RCC 7860 (cell line): ENCODE data around the gene KCTD16.

Experiments used
- DNase-seq: peaks from one replicate; pipeline ENCODE4 v3.0.0-alpha.2; 2015; ENCODE audit warnings: low spot score
- FAIRE-seq: peaks from 2 replicates; lab custom pipeline; 2012; peaks lifted over from hg19 to GRCh38; lab: Jason Lieb, UNC

KCTD16 gene

DNA sequence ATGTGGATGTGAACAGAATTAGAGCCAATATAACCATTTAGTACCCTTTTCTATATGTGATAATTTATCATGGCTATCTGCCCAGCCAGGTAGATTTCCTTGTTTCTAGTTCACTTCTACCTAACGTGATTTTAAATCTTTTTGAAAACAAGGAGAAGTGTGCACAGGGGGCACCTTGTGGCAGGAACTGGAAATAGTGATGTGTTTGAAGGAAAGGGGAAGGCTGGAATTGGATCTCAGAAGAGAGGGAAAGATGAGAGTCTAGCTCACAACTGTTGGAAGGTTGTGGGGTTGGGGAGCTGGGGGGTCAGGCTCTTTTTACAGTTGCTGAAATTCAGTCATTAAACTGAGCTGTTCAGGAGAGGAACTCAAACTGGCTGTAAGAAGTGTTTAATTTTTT lies 219.5 kb downstream of the KCTD16 start:
- no peak for DNase-seq

GRCh38 chr5:144391044-144391443 lies 220.4 kb downstream of the KCTD16 start:
- DNase-seq (no peak), FAIRE-seq (no peak)

More for the DNA sequence above, 219.5 kb downstream of the KCTD16 start:
- no peak for FAIRE-seq

GRCh38 chr5:144393641-144394435 lies 223.2 kb downstream of the KCTD16 start:
- FAIRE-seq (no peak), DNase-seq (no peak)

- FAIRE-seq (no peak), DNase-seq (no peak)
Observed at GRCh38 chr5:144395704-144396103, 225.0 kb downstream of the KCTD16 start.

GRCh38 chr5:144403058-144403457 lies 232.4 kb downstream of the KCTD16 start:
- DNase-seq (no peak), FAIRE-seq (no peak)

DNA sequence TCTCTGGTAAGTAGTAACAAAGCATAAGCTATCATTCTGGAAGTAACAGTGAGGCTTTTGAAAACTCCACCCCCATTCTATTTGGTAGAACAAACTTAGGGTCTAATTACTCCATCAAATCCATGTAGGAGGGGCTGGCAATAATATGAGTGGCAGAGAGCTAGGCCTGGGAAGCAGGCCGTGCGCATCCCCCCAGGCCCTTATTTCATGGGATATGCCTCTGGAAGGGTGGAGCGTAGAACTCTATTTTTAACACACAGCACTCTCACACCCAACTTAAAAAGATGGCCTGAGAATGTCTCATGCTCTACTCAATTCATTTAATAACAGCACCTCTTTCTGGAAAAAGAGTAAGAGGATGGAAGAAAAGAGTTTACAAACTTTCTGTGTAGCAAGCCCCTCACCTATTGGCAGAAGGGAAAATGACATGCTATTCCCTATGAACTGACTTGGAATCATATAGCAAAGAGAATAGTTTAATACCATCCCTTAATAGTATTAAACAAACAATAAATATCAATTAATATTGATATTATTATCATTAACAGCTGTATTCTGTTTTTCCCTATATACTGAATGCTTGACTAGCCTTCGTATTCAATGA lies 233.2 kb downstream of the KCTD16 start:
- FAIRE-seq, result no peak
- DNase-seq, result no peak

GRCh38 chr5:144404672-144405071 lies 234.0 kb downstream of the KCTD16 start:
- FAIRE-seq, result no peak
- no peak for DNase-seq

GRCh38 chr5:144405991-144406390 lies 235.3 kb downstream of the KCTD16 start:
- FAIRE-seq, result no peak
- no peak for DNase-seq

GRCh38 chr5:144406442-144406841 lies 235.8 kb downstream of the KCTD16 start:
- FAIRE-seq (no peak), DNase-seq (no peak)

DNA sequence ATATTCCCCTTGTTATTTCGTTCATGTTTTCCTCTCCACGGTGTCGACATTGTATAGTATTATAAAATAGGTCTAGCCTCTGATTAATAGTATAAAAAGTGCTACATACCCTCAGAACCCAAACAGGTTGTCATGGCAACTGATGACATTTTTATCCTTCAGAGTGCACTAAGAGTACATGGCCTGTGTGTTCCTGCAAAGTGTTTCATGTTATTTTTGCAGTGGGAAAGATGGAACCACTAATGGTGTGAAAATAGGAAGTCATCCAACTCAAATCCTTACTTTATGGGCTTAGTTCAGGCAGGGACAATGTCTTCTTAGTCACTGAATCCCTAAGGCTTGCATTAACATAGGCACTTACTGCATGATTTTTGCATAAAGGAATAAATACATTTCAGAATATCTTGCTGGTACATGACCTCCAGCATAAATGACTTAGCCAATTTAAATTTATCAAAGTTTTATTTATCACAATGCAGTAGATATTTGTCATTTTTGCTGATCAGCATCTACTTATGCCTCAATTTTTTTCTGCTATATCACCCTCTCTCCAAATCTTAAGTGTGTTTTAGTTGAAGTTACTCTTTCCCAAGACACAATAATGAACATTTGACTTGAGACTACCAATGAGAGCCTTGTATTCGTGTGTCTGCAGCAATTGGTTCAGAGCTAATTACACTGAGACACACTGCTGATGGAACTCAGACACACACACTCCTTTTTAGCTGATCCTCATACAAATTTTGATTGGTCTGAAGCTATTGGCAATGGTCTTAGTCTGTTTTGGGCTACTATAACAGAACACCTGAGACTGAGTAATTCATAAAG lies 243.7 kb downstream of the KCTD16 start:
- no peak for DNase-seq
- FAIRE-seq, result no peak

- FAIRE-seq (no peak), DNase-seq (no peak)
Observed at GRCh38 chr5:144416196-144416595, 245.5 kb downstream of the KCTD16 start.

GRCh38 chr5:144418719-144419118 lies 248.0 kb downstream of the KCTD16 start:
- DNase-seq (no peak), FAIRE-seq (no peak)

GRCh38 chr5:144421411-144421810 lies 250.7 kb downstream of the KCTD16 start:
- DNase-seq (peak; percentile 10), FAIRE-seq (no peak)

- DNase-seq, result no peak
- FAIRE-seq, result no peak
Observed at GRCh38 chr5:144422018-144422727, 251.5 kb downstream of the KCTD16 start.

DNA sequence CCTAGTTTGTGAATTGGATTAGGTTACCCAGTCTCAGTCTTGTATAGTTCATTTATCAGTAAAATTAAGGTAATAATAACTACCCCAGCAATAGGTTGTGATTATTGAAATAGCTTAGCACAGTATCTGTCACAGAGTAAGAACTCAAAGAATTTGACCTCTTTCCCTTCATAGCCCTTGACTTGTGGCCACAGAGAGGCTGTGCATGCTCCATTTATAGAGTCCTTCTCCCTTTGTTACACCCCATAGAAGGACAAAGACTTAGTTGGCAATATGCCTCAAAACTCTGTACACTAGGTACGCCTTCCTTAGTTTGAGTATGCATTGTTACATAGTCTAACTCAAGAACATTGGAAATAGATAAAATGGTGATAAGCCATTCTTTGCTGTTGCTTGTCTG lies 257.2 kb downstream of the KCTD16 start:
- FAIRE-seq (no peak), DNase-seq (no peak)

GRCh38 chr5:144428326-144428725 lies 257.7 kb downstream of the KCTD16 start:
- FAIRE-seq, result no peak
- no peak for DNase-seq

DNA sequence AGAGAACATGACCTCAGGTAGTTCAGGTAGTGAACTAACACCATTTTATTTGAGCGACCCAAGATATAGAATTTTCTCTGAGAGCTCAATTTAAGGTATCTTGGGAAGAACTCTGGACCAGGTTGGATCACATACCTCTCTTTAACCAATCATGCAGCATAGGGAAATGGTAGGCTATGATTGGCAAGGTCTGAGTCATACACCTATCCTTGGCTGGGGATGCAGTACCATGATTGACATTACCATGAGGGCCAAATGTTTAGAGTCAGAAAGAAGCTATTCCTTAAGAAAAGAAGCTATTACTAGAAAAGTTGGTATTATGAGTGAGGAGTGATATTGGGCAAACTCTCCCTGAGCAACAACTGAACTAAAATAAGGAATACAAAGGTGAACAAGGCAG lies 258.7 kb downstream of the KCTD16 start:
- no peak for FAIRE-seq

GRCh38 chr5:144429905-144430304 lies 259.2 kb downstream of the KCTD16 start:
- no peak for DNase-seq
- FAIRE-seq, result no peak

More for the DNA sequence above, 258.7 kb downstream of the KCTD16 start:
- no peak for DNase-seq

DNA sequence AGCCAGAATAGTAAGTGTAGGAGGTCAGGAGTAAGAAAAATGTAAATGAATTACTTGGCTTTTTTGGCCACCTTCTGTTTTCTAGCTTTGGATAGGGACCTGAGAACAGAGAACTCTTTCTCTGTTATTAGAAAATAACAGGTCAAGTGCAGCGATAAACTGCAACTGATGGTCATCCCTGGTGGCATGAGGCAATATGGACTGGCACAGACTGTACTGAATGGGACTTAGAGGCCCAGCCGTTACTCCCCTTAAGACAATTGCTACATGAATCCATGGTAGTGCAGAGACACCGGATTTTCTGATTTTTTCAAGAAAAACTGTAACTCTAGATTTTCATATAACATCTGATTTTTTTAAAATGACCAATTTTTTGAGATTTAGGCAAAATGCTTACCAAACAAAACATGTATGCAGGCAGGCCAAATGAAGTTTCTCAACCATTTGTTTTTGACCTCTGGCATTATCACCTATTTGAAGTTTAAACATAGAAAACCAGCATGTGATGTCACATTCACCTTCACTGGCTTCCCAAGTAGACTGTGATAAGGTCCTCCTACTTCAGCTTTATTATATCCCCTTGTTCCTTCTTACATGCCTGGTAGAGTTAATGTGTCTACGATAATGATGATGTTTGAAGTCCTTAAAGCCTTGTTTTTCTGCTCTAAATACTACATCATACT lies 262.6 kb downstream of the KCTD16 start:
- DNase-seq (no peak), FAIRE-seq (no peak)

DNA sequence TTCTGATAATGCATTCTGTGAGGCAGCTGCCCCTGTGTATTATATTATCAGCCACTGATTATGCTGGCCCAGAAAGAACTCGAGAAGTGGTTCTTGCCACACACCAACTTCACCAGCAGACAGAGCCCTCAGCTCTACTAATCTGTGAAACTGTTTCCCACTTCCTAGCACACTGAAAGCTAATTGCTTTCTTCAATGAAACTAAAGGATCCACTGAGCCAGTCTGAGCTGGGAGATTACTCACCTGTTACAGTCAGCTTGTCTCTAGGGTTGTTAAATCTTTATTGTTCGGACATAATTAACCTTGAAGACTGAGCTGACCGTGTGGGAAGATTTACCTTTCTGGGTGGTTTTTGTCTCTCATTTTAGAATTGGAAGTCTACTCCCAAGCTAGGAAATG lies 263.2 kb downstream of the KCTD16 start:
- FAIRE-seq, result no peak
- DNase-seq, result no peak
